Kasumi-1 (cell line): ENCODE results near the gene PLEKHG4B.
A peak's percentile ranks its signal among the peaks of the same experiment; 100 is the strongest.

Source experiments
- DNase-seq, 2 experiments: peaks; one replicate each; lab custom pipeline; 2025; lab: John Stamatoyannopoulos, UW

The PLEKHG4B gene

GRCh38 chr5:75331-76320, 16.3 kb upstream of the PLEKHG4B start:
- DNase-seq: no peak

- DNase-seq: no peak
Observed at GRCh38 chr5:76358-77169, 15.4 kb upstream of the PLEKHG4B start.

GRCh38 chr5:77170-77501, 14.8 kb upstream of the PLEKHG4B start:
- DNase-seq: no peak

GRCh38 chr5:77546-77945, 14.4 kb upstream of the PLEKHG4B start:
- DNase-seq: no peak

GRCh38 chr5:77957-78804, 13.8 kb upstream of the PLEKHG4B start:
- peak; percentile 35 to 41 for DNase-seq

- no peak for DNase-seq
Observed at GRCh38 chr5:78805-79149, 13.2 kb upstream of the PLEKHG4B start.

GRCh38 chr5:79263-79662, 12.7 kb upstream of the PLEKHG4B start:
- DNase-seq: no peak

GRCh38 chr5:79821-80220, 12.1 kb upstream of the PLEKHG4B start:
- no peak for DNase-seq

- DNase-seq: no peak
Observed at GRCh38 chr5:81391-82021, 10.5 kb upstream of the PLEKHG4B start.

- no peak for DNase-seq
Observed at GRCh38 chr5:82097-82496, 9.9 kb upstream of the PLEKHG4B start.

- DNase-seq: no peak
Observed at GRCh38 chr5:82570-82969, 9.4 kb upstream of the PLEKHG4B start.

- no peak for DNase-seq
Observed at GRCh38 chr5:83029-83428, 8.9 kb upstream of the PLEKHG4B start.

- DNase-seq: no peak
Observed at GRCh38 chr5:85334-85995, 6.5 kb upstream of the PLEKHG4B start.

- DNase-seq: no peak
Observed at GRCh38 chr5:89337-90286, 2.4 kb upstream of the PLEKHG4B start.

- DNase-seq: no peak
Observed at GRCh38 chr5:90590-91547, 1.1 kb upstream of the PLEKHG4B start.

- no peak for DNase-seq
Observed at GRCh38 chr5:92401-93220, 643 bp downstream of the PLEKHG4B start.

- DNase-seq: no peak
Observed at GRCh38 chr5:93221-93980, 1.4 kb downstream of the PLEKHG4B start.
